Measurements from ENCODE around the gene SGO1.

The SGO1 gene

DNA sequence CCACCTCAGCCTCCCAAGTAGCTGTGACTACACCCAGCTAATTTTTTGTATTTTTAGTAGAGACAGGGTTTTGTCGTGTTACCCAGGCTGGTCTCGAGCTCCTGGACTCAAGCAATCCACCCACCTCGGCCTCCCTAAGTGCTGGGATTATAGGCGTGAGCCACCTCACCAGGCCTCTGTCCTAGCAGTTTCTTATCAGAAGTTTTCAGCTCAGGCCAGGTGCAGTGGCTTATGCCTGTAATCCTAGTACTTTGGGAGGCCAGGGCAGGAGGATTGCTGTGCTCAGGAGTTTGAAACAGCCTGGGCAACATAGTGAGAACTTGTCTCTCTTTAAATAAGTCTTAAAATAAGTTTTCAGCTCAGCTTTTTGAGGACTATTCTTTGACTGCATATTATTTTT is 48.4 kb downstream of the SGO1 start:
- H3K4me3 ChIP-seq (ENCODE audit: low read depth, low read length): no peak overlapping the region
- in situ Hi-C loops (cut with HindIII; ENCODE audit: low sequenced_read_pairs): no loop called here
- TF ChIP-seq, protein P1, sequence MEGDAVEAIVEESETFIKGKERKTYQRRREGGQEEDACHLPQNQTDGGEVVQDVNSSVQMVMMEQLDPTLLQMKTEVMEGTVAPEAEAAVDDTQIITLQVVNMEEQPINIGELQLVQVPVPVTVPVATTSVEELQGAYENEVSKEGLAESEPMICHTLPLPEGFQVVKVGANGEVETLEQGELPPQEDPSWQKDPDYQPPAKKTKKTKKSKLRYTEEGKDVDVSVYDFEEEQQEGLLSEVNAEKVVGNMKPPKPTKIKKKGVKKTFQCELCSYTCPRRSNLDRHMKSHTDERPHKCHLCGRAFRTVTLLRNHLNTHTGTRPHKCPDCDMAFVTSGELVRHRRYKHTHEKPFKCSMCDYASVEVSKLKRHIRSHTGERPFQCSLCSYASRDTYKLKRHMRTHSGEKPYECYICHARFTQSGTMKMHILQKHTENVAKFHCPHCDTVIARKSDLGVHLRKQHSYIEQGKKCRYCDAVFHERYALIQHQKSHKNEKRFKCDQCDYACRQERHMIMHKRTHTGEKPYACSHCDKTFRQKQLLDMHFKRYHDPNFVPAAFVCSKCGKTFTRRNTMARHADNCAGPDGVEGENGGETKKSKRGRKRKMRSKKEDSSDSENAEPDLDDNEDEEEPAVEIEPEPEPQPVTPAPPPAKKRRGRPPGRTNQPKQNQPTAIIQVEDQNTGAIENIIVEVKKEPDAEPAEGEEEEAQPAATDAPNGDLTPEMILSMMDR (IDR thresholded peaks at IDR 0.05; ENCODE audit: low read depth, low read length, missing control alignments): no peak
- DNase-seq (ENCODE audit: low read depth): no peak

DNA sequence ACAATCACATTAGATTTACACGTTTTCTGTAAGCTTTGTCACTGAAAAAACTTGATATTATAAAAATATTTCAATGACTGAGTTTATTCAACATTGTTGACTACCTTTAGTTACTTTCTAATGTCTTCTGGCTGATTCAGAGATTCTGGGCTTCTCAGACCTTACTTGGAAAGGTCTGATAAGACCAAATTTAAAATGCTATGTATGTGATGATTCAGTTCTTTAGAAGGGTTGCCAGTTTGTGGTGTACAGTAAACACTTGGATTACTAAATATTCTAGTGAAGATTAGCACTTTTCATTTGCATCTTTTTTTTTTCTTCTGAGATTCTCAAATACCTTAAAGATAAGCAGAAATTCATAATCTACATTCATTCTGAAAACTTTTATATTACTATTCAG is 49.8 kb downstream of the SGO1 start:
- in situ Hi-C loops (cut with HindIII; ENCODE audit: low sequenced_read_pairs): no loop called here
- DNase-seq (ENCODE audit: low read depth): no peak

DNA sequence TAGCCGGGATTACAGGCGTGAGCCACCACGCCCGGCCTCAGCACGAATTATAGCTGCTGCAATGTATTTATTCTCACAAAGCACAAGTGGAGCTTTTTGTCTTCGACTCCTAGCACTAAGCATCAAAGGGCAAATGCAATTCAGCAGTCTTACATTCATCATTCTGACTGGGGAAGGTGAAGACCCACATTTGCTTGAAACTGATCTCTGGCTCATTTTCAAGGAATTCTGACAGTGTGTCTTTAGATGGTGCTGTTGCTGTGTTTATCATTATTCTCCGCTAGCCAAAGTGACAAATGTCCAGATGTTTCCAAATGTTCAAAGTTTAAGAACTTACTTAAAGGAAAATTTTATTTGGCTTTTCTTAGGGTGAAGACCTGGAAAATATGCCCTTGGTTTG is 55.9 kb downstream of the SGO1 start:
- TF ChIP-seq, protein P1 (IDR thresholded peaks at IDR 0.05; ENCODE audit: low read depth, low read length, missing control alignments): no peak

More for the DNA sequence above, 49.8 kb downstream of the SGO1 start:
- TF ChIP-seq, protein P1 (IDR thresholded peaks at IDR 0.05; ENCODE audit: low read depth, low read length, missing control alignments): no peak
- no peak overlapping the region for H3K4me3 ChIP-seq (ENCODE audit: low read depth, low read length)

DNA sequence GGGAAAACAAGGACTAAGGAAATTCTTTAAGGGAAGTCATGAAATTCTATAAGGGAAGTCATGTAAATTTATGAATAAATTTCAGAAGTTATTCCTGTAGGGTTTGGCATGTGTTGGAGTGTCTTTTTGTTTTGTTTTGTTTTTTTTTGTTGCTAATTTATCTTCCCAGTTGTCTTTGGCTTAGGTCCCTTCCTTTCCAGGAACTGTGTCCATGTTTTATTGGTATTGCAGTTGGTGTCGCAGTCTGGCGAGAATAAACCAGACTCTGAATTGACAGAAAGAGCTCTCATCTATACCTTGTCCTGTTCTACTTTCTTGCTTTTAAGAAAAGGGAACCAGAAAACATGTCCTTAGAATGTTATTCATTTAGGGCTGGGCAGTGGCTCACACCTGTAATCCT is 57.6 kb downstream of the SGO1 start:
- in situ Hi-C loops (cut with HindIII; ENCODE audit: low sequenced_read_pairs): no loop called here
- TF ChIP-seq, protein P1 (IDR thresholded peaks at IDR 0.05; ENCODE audit: low read depth, low read length, missing control alignments): no peak
- DNase-seq (ENCODE audit: low read depth): no peak
- no peak overlapping the region for H3K4me3 ChIP-seq (ENCODE audit: low read depth, low read length)

More for the DNA sequence above, 55.9 kb downstream of the SGO1 start:
- H3K4me3 ChIP-seq (ENCODE audit: low read depth, low read length): no peak overlapping the region
- in situ Hi-C loops (cut with HindIII; ENCODE audit: low sequenced_read_pairs): no loop called here
- no peak for DNase-seq (ENCODE audit: low read depth)

DNA sequence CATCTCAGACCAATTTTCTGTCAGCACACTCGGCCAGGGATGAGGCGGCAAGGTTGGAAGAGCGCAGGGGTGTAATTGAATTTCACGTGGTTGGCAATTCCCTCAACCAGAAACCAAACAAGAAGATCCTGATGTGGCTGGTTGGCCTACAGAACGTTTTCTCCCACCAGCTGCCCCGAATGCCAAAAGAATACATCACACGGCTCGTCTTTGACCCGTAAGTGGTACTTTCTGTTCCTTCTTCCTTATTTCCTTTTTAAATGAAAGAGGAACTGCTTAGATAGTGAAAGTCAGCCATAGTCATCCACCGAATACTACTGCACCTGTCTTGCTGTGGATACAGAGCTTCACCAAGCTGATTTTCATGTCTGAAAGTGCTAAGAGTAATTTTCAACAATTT is 60.1 kb downstream of the SGO1 start:
- TF ChIP-seq, protein P1 (IDR thresholded peaks at IDR 0.05; ENCODE audit: low read depth, low read length, missing control alignments): no peak
- in situ Hi-C loops (cut with HindIII; ENCODE audit: low sequenced_read_pairs): no loop called here
- no peak for DNase-seq (ENCODE audit: low read depth)
- no peak overlapping the region for H3K4me3 ChIP-seq (ENCODE audit: low read depth, low read length)

DNA sequence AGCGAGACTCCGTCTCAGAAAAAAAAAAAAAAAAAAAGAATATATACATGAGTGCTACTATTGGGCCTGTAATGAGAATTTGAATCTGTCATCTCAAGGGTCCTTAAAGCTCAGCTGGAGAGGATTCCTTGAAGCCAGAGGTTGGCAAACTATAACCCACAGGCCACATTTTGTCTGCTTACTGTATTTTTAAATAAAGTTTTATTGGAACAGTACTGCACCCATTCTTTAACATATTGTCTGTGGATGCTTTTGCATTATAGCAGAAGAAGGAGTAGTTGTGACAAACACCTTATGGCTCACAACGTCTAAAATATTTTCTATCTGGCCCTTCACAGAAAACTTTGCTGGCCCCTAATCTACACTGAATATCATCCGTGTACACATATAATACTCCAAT is 60.7 kb downstream of the SGO1 start:
- no peak for DNase-seq (ENCODE audit: low read depth)
- TF ChIP-seq, protein P1 (IDR thresholded peaks at IDR 0.05; ENCODE audit: low read depth, low read length, missing control alignments): no peak
- H3K4me3 ChIP-seq (ENCODE audit: low read depth, low read length): no peak overlapping the region
- in situ Hi-C loops (cut with HindIII; ENCODE audit: low sequenced_read_pairs): no loop called here

Data from astrocyte of the cerebellum (primary cell).